ENCODE results near the gene SNRPA.

GRCh38 chr19:40709817-40710216, 41.2 kb upstream of the SNRPA start:
- TF ChIP-seq CTCF (IDR thresholded peaks at IDR 0.05; ENCODE audit: insufficient read depth, low read length, poor library complexity, severe bottlenecking) (no peak), EZH2phosphoT487 (conservative IDR thresholded peaks at IDR 0.05; ENCODE audit: low read length) (no peak)
